ENCODE data around the gene DPYSL4.

DPYSL4 gene

DNA sequence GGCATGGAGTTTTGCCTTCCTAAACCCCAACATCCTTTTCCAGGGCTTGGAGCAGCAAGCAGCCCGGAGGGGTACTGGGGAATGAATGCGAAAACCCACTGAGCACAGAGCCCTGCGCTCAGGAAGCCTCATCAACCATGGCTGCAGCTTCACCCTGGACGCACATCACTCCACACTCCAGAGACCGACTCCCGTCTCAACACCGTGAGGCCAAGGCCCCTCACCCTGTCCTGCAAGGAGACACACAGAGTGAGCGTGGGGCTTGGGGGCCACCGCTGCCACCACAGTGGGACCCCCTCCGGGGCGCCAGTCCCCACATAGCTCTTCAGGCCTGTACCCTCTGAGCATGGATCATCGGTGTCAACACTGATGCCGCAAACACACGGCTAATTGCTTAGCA is 41.9 kb downstream of the DPYSL4 start:
- no peak for DNase-seq (ENCODE audit: low read depth)

GRCh38 chr10:132229096-132229495 is 42.3 kb downstream of the DPYSL4 start:
- DNase-seq (ENCODE audit: low read depth) = no peak

GRCh38 chr10:132229834-132230556 is 43.2 kb downstream of the DPYSL4 start:
- no peak for DNase-seq (ENCODE audit: low read depth)

- no peak for DNase-seq (ENCODE audit: low read depth)
Observed at GRCh38 chr10:132230557-132231210, 43.9 kb downstream of the DPYSL4 start.

DNA sequence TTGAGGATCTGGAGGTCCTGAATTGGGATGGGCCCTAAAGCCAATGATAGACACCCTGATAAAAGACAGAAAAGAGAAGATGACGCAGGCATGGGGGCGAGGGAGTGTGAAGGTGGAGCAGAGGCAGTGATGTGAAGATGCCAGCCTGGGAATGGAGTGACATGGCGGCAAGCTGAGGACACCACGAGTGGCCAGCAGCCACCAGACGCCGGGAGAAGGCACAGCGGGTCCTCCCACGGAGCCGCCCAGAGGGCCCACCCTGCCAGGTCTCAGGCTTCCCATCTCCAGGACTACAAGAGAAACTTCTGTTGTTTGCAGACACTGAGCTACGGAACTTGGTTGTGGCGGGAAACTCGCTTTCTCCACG is 44.9 kb downstream of the DPYSL4 start:
- DNase-seq (ENCODE audit: low read depth) = no peak

DNA sequence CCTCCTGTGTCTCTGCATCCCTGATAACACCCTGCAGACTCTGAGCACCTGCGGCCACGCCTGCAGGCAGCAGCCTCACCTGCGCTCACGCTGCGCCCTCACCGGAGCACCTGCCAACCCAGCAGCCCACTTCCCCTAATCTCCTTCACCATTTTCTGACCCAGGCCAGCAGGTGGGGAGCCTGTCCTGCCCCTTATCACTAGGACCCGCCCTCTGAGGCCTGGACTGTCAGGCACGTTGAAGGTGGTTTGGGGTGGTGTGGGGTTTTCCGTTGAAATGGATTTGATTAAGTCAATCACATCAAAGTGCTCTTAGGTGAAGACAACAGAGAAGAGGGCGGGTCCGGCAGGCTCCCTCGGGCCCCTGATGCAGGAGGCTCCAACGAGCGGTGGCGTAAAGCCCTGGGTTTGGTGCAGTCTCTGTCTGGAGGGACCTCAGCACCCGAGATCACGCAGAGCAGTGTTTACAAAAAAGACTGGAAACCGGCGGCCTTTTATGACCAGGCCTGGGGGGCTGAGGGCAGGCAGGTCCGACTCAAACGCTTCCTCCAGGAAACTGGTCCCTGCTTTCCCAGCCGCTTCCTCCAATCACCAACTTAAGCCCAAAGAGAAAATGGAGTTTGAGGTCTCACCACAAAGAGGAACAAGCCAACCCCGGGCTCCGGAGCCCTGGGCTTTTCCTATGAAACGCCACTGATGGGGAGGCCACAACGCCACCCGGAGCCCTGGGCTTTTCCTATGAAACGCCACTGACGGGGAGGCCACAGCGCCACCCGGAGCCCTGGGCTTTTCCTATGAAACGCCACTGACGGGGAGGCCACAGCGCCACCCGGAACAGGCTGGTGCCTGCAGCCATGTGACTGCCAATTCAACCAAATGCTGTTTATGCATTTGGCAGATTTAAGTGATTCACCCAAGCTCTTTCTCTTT is 45.5 kb downstream of the DPYSL4 start:
- DNase-seq (ENCODE audit: low read depth) = no peak

- no peak for DNase-seq (ENCODE audit: low read depth)
Observed at GRCh38 chr10:132232981-132233380, 46.2 kb downstream of the DPYSL4 start.

DNA sequence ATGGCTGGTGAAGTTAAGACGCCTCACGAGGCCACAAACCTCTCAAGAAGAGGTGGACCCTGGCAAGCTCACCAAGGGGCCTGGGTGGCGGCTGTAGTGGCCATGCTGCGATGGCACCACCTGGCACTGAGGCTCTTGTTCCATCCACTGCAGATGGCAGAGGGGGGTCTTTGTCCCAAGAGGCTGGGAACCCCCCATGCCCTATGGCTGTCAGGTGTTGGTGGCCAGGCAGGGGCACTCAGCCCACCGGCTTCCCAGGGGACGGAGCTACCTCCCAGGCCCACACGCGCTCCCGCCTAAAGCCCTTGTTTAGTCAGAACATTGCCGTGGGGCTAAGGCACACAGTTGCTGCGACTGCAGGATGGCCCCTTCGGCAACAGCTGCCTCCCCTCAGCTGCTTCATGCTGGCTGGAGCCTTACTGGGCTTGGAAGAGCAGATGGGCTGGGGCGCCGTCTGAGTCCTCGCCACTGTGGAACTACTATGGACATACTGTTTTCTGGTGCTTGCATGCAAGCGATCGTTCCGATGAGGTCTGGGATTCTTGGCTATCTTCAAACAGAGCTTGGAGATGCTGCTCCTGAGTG is 46.8 kb downstream of the DPYSL4 start:
- no peak for DNase-seq (ENCODE audit: low read depth)

GRCh38 chr10:132234860-132235259 is 48.1 kb downstream of the DPYSL4 start:
- no peak for DNase-seq (ENCODE audit: low read depth)

DNA sequence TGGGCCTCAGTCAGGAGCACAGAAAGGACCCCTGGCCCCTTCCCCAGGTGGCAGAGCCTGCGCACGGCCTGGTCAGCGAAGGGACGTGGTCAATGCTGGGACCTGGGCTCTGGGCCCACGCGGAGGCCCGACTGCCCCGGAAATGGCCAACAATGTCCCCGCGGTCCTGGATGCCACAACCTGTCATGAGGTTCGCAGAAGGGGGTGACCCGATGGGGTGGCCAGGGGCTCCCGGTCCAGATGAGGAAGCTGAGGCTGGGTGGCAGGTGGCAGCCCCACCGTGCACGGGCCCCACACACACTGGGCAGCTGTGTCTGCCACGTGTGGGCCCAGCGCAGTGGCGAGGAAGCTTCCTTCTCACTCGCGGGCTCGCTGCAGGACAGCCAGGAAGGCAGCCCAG is 49.4 kb downstream of the DPYSL4 start:
- no peak for DNase-seq (ENCODE audit: low read depth)

GRCh38 chr10:132236881-132237280 is 50.1 kb downstream of the DPYSL4 start:
- no peak for DNase-seq (ENCODE audit: low read depth)

DNA sequence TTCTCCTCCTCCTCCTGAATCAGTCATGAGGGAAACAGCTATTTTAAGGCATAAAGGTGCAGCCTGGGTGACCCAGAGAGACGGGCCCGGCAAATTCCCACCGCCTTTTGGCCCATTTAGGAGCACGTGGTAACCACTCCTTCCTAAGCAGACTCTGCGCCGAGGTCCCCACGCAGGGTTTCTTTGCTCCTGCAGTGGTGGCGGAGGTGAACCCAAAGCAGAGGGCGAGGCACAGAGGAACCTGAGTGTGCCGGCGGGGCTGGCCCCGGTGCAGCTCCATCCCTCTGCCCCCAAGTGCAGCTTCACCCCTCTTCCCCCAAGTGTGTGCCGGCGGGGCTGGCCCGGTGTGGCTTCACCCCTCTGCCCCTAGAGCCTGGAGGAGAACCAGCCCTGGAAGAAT is 50.6 kb downstream of the DPYSL4 start:
- no peak for DNase-seq (ENCODE audit: low read depth)

DNA sequence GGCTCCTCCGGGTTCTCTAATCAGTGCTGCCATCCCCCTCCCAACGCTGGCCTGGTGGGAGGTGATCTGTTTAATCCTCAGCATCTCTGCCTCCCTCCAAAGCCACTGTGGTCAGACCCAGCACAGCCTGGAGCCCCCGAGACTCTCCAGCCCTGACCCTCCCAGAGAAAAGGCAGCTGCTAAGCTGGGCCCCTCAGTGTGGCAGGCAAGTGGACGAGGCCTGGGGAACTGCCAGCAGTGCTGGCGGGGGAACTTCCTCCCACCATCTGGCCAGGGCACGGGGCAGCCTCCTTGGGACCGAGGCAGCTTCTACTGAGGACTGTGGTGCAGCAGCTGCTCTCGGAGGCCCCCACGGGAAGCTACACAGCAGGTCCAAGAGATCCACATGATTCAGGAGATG is 51.1 kb downstream of the DPYSL4 start:
- no peak for DNase-seq (ENCODE audit: low read depth)

GRCh38 chr10:132238371-132239125 is 51.8 kb downstream of the DPYSL4 start:
- no peak for DNase-seq (ENCODE audit: low read depth)

DNA sequence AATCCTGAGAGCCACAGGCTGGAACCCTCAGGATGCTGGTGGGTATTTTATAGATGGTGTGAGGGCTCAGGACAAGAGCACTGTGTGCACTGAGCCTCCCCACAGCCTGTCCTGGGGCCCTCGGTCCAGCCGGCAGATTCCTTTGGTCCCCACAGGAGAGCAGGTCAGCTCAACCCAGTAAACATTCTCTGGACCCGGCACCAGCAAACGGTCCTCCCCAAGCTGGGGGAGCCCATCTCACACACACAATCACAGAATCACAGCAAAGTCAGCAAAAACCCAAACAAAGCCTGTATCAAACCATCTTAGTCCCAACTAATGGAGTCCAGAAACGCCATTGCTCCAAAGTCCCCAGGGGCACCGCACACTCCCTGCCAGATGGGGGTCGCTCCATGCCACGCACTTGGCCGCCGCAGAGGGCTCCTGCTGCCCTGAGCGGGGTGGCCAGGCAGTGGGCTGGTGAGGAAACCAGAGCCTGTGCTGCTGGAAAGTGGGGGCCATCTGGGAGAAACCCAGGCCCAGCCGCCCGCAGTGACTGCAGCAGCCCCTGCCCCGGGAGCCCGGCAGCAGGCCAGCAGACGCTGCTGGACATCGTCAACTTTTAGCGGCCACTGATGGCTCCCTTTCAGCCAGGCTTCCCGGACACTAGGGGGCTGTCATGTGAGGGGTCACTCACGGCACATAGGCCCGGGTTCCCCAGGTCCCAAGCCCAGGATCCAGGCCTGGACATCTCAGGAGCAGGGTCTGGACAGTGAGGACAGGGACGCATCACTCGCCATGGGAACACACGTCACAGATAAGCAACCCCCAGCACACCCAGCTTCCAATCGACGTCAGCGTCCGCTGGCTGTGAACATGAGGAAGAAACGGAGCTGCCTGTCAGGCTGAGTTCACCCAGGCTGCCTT is 52.6 kb downstream of the DPYSL4 start:
- no peak for DNase-seq (ENCODE audit: low read depth)

- DNase-seq (ENCODE audit: low read depth) = no peak
Observed at GRCh38 chr10:132240156-132240555, 53.4 kb downstream of the DPYSL4 start.

DNA sequence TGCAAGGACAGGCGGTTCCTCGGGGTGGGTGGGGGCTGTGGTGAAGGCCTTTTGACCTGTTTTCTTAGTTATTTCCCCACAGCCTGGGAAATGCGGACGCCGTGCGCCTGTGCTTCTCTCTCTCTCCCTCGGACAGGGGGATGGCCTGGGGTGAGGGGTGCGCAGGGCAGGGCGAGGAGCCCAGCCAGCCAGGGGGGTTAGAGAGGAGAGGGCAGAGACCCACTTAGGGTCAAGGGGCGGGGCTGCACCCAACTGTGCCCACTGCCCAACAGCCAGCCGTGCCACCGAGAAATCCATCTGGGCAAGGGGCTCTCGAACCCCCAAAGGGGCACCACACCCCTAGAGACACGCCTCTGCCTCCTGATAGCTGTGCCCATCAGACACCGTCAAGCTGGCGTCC is 53.8 kb downstream of the DPYSL4 start:
- no peak for DNase-seq (ENCODE audit: low read depth)

DNA sequence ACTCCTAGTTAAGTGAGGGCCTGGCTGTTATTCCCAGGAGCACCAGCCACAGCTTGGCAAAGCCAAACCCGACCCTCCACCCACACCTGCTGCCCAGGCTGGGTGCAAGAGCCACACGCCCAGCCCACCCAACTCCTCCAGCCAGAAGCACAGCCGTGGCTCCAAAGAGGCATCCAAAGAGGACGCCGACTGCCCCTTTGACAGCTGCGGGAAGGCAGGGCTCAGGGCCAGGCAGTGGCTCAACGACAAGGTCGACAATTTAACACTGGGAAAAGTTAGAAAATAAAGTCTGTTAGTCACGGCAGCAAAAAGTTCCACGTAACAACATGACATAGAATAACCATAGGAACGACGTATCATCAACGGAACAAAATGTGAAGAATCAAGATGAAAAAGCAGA is 54.3 kb downstream of the DPYSL4 start:
- DNase-seq (ENCODE audit: low read depth) = no peak

GRCh38 chr10:132241496-132241895 is 54.7 kb downstream of the DPYSL4 start:
- DNase-seq (ENCODE audit: low read depth) = no peak

GRCh38 chr10:132242103-132242840 is 55.5 kb downstream of the DPYSL4 start:
- no peak for DNase-seq (ENCODE audit: low read depth)
